K562 (cell line): ENCODE data around the gene ZNF625.

Experiments
- BRCA1 ChIP-seq, 2 experiments: fragments of 450-650 bp in 1 of 2; sonication (generic) in 1 of 2; formaldehyde crosslinking in 1 of 2; IDR thresholded peaks; 2 replicates each; pipeline versions ENCODE4 v1.5.0 to v1.6.1; 2017 to 2020; ENCODE audit warnings: mild to moderate bottlenecking in 1 of 2, missing genetic modification reagents in 1 of 2
- CBX8 ChIP-seq: fragments of 200-600 bp; sonication (generic); IDR thresholded peaks from 2 replicates; pipeline ENCODE4 v1.6.1; 2012; ENCODE audit warnings: borderline replicate concordance, mixed run types, low read depth, mild to moderate bottlenecking, moderate library complexity, mixed read lengths, low read length, control low read depth, inconsistent platforms; ENCODE audit not compliant: poor library complexity, severe bottlenecking; ENCODE audit errors: extremely low read depth
- CEBPB ChIP-seq: fragments of 450-650 bp; IDR thresholded peaks from 2 replicates; pipeline ENCODE4 v1.6.1; 2016; ENCODE audit warnings: missing genetic modification characterization, missing compliant biosample characterization
- EZH2 ChIP-seq: IDR thresholded peaks from 2 replicates; pipeline ENCODE4 v1.6.1; 2012; ENCODE audit warnings: low read depth, mild to moderate bottlenecking, inconsistent platforms, low read length, borderline replicate concordance
- HIVEP1 ChIP-seq: fragments of 250-450 bp; sonication (Bioruptor Pico); IDR thresholded peaks from 2 replicates; pipeline ENCODE4 v1.4.0; 2020; ENCODE audit warnings: mild to moderate bottlenecking
- JUNB ChIP-seq: fragments of 450-650 bp; formaldehyde crosslinking; conservative IDR thresholded peaks from 2 replicates; pipeline ENCODE4 v1.4.0; 2020; ENCODE audit warnings: mild to moderate bottlenecking
- PBX2 ChIP-seq, 2 experiments: IDR thresholded peaks in 1 of 2; conservative IDR thresholded peaks in 1 of 2; 2 replicates each; pipeline ENCODE4 v1.6.1; 2016; ENCODE audit warnings: low read depth in 2 of 2, mild to moderate bottlenecking in 1 of 2, missing compliant biosample characterization in 1 of 2, missing genetic modification characterization in 1 of 2, moderate library complexity in 1 of 2
- POLR2AphosphoS5 ChIP-seq: IDR thresholded peaks from 2 replicates; pipeline ENCODE4 v1.6.1; 2011; ENCODE audit warnings: mild to moderate bottlenecking, low read depth, low read length, moderate library complexity; ENCODE audit not compliant: control insufficient read depth, insufficient read depth
- RBBP5 ChIP-seq: fragments of 200-600 bp; sonication (generic); IDR thresholded peaks from 2 replicates; pipeline ENCODE4 v1.6.1; 2012; ENCODE audit warnings: borderline replicate concordance, mild to moderate bottlenecking, low read length, control low read depth, inconsistent platforms; ENCODE audit not compliant: insufficient read depth, poor library complexity, severe bottlenecking
- ZKSCAN3 ChIP-seq: fragments of 250-450 bp; sonication (Bioruptor Pico); IDR thresholded peaks from 2 replicates; pipeline ENCODE4 v1.4.0; 2020
- ZNF830 ChIP-seq: fragments of 250-450 bp; sonication (Bioruptor Pico); IDR thresholded peaks from 2 replicates; pipeline ENCODE4 v1.5.0; 2021; ENCODE audit warnings: mild to moderate bottlenecking

- TF ChIP-seq HIVEP1 (CRISPR knock-in tag) (no peak), PBX2 (CRISPR knock-in tag; IDR thresholded peaks at IDR 0.05; ENCODE audit: low read depth) (no peak), PBX2 (tag; conservative IDR thresholded peaks at IDR 0.05; ENCODE audit: low read depth) (no peak), CEBPB (tag) (no peak), ZKSCAN3 (CRISPR knock-in tag) (no peak), POLR2AphosphoS5 (no peak), RBBP5 (no peak), EZH2 (no peak), BRCA1 (IDR thresholded peaks at IDR 0.05) (no peak), BRCA1 (CRISPR knock-in tag; IDR thresholded peaks at IDR 0.05) (no peak), JUNB (no peak), ZNF830 (no peak), CBX8 (no peak)
Measured at GRCh38 chr19:12159773-12160414, 3.4 kb upstream of the ZNF625 start.
